HEK293 (cell line): ENCODE data around the gene DPYSL4.

ENCODE experiments used
- PRDM1 ChIP-seq: fragments of 450-650 bp; formaldehyde crosslinking; IDR thresholded peaks from 2 replicates; pipeline ENCODE4; 2016; ENCODE audit warnings: missing biosample characterization, missing genetic modification characterization
- TCF7L2 ChIP-seq: IDR thresholded peaks from 2 replicates; pipeline ENCODE4 v1.6.1; 2011; ENCODE audit warnings: low read depth, mild to moderate bottlenecking, inconsistent platforms, low read length, moderate library complexity, borderline replicate concordance
- ZBTB21 ChIP-seq: fragments of 450-650 bp; formaldehyde crosslinking; IDR thresholded peaks from 2 replicates; pipeline ENCODE4 v1.5.1; 2017; ENCODE audit warnings: missing biosample characterization, missing genetic modification characterization
- ZFP37 ChIP-seq: fragments of 450-650 bp; formaldehyde crosslinking; IDR thresholded peaks from 2 replicates; pipeline ENCODE4 v1.5.1; 2016; ENCODE audit warnings: missing biosample characterization, missing genetic modification characterization
- ZIC2 ChIP-seq: fragments of 450-650 bp; formaldehyde crosslinking; IDR thresholded peaks from 2 replicates; pipeline ENCODE4 v1.5.1; 2016; ENCODE audit warnings: missing biosample characterization, missing genetic modification characterization
- ZNF175 ChIP-seq: fragments of 450-650 bp; formaldehyde crosslinking; IDR thresholded peaks from 2 replicates; pipeline ENCODE4 v1.5.1; 2016; ENCODE audit warnings: missing biosample characterization, missing genetic modification characterization
- ZNF324 ChIP-seq: fragments of 450-650 bp; formaldehyde crosslinking; IDR thresholded peaks from 2 replicates; pipeline ENCODE4 v1.5.1; 2016; ENCODE audit warnings: missing biosample characterization, missing genetic modification characterization
- ZNF423 ChIP-seq: fragments of 450-650 bp; formaldehyde crosslinking; IDR thresholded peaks from 2 replicates; pipeline ENCODE4 v1.5.1; 2016; ENCODE audit warnings: missing biosample characterization, missing genetic modification characterization
- ZNF530 ChIP-seq: fragments of 450-650 bp; formaldehyde crosslinking; IDR thresholded peaks from 2 replicates; pipeline ENCODE4 v1.5.1; 2016; ENCODE audit warnings: low read depth, missing biosample characterization, missing genetic modification characterization
- TF ChIP-seq, protein P1 (sequence below): fragments of 450-650 bp; formaldehyde crosslinking; IDR thresholded peaks from 2 replicates; pipeline ENCODE4 v1.5.1; 2016; ENCODE audit warnings: missing biosample characterization, missing genetic modification characterization
- TF ChIP-seq, protein P2 (sequence below): fragments of 450-650 bp; formaldehyde crosslinking; IDR thresholded peaks from 2 replicates; pipeline ENCODE4 v1.5.1; 2016; ENCODE audit warnings: missing biosample characterization, missing genetic modification characterization

DNA sequence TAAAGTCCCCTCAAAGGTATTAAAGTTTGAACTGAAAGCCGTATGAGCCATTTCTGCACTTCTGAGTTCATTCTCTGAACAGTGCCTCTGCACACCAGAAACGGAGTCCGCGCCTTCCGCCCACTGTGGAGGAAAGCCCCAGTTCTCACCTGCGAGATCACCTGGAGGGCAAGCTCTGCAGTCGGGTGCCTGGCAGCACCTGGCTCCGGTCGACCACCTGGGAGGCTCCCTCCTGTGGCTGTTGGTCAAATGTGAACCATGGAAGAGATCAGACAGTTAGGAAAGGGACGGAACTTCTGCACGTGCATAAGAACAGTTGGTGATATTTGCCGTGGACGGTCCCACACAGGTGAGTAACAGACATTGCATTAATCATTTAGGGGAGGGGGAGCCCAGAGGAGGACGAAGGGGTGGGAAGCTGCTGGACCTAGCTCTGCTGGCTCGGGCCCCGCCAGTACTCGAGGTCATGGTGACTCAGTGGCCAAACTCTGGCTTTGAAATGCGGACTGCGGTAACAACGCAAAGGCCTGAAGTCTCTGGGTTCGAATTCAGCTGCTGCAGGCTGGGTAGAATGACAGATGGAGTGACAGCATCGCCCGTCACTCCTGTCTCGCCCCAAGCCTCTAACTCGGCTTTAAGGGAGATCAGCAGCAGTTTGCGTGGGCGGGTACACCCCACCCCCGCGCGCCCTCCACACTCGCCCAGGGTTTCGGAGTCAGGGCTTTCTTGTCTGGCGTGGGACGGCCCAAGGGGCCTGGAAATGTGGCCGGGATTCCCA is 1.7 kb upstream of the DPYSL4 start:
- TF ChIP-seq, protein P1, sequence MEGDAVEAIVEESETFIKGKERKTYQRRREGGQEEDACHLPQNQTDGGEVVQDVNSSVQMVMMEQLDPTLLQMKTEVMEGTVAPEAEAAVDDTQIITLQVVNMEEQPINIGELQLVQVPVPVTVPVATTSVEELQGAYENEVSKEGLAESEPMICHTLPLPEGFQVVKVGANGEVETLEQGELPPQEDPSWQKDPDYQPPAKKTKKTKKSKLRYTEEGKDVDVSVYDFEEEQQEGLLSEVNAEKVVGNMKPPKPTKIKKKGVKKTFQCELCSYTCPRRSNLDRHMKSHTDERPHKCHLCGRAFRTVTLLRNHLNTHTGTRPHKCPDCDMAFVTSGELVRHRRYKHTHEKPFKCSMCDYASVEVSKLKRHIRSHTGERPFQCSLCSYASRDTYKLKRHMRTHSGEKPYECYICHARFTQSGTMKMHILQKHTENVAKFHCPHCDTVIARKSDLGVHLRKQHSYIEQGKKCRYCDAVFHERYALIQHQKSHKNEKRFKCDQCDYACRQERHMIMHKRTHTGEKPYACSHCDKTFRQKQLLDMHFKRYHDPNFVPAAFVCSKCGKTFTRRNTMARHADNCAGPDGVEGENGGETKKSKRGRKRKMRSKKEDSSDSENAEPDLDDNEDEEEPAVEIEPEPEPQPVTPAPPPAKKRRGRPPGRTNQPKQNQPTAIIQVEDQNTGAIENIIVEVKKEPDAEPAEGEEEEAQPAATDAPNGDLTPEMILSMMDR (tag by site-specific recombination): no peak
- TF ChIP-seq ZNF530 (tag by site-specific recombination) (no peak), ZIC2 (tag by site-specific recombination) (no peak), ZNF175 (tag by site-specific recombination) (no peak), TCF7L2 (no peak), ZBTB21 (tag by site-specific recombination) (no peak), ZNF423 (no peak), PRDM1 (tag by site-specific recombination) (no peak), ZFP37 (tag by site-specific recombination) (no peak), ZNF324 (no peak)
- TF ChIP-seq, protein P2, sequence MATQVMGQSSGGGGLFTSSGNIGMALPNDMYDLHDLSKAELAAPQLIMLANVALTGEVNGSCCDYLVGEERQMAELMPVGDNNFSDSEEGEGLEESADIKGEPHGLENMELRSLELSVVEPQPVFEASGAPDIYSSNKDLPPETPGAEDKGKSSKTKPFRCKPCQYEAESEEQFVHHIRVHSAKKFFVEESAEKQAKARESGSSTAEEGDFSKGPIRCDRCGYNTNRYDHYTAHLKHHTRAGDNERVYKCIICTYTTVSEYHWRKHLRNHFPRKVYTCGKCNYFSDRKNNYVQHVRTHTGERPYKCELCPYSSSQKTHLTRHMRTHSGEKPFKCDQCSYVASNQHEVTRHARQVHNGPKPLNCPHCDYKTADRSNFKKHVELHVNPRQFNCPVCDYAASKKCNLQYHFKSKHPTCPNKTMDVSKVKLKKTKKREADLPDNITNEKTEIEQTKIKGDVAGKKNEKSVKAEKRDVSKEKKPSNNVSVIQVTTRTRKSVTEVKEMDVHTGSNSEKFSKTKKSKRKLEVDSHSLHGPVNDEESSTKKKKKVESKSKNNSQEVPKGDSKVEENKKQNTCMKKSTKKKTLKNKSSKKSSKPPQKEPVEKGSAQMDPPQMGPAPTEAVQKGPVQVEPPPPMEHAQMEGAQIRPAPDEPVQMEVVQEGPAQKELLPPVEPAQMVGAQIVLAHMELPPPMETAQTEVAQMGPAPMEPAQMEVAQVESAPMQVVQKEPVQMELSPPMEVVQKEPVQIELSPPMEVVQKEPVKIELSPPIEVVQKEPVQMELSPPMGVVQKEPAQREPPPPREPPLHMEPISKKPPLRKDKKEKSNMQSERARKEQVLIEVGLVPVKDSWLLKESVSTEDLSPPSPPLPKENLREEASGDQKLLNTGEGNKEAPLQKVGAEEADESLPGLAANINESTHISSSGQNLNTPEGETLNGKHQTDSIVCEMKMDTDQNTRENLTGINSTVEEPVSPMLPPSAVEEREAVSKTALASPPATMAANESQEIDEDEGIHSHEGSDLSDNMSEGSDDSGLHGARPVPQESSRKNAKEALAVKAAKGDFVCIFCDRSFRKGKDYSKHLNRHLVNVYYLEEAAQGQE (tag by site-specific recombination): no peak
